Adipocyte (in vitro differentiated cells): ENCODE measurements around the gene PMS1.

Experiments used
- DNase-seq: peaks from one replicate; pipeline ENCODE4 v3.0.0-alpha.2; 2015; ENCODE audit warnings: low read depth
- H3K27me3 ChIP-seq: replicated peaks from 2 replicates; pipeline ENCODE4 v1.7.0; 2013; ENCODE audit warnings: mild to moderate bottlenecking, low read length, moderate library complexity; ENCODE audit not compliant: control insufficient read depth, insufficient read depth
- H3K36me3 ChIP-seq: 2 replicates; pipeline ENCODE4 v1.7.0; 2013; ENCODE audit warnings: low read length, mild to moderate bottlenecking, moderate library complexity; ENCODE audit not compliant: control insufficient read depth, insufficient read depth, severe bottlenecking
- H3K4me1 ChIP-seq: 2 replicates; pipeline ENCODE4 v1.7.0; 2013; ENCODE audit warnings: mild to moderate bottlenecking, low read length, moderate library complexity; ENCODE audit not compliant: control insufficient read depth, insufficient read depth
- H3K4me3 ChIP-seq: 2 replicates; pipeline ENCODE4 v1.7.0; 2013; ENCODE audit warnings: mild to moderate bottlenecking, low read length, moderate library complexity
- H3K9ac ChIP-seq: 2 replicates; pipeline ENCODE4 v1.7.0; 2013; ENCODE audit warnings: mild to moderate bottlenecking, low read length, moderate library complexity
- H3K9me3 ChIP-seq: 2 replicates; pipeline ENCODE4 v1.7.0; 2013; ENCODE audit warnings: mild to moderate bottlenecking, low read length, moderate library complexity; ENCODE audit not compliant: control insufficient read depth

PMS1 gene

DNA sequence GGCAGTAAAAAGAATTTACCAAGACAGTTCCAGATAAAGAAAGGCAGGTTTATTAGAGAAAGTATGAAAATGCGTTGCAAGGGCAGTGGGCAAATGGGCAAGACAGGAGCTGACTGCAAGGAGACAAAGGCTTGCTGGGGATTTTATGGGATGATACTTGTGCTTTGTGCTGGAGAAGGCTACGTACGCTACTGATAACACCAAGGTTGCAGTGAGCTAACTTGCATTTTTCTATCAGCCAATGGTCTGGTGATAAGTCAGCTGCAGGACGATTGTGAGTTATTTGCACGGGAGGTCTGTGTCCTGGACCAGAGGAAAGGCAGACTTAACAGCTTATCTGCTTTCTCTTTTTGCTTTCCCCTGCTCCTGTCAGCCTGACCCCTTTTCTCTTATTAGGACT is 116.5 kb downstream of the PMS1 start:
- Histone ChIP-seq H3K27me3 (no peaks in the 10 kb centered on the region), H3K4me1 (no peaks in the 10 kb centered on the region), H3K9ac (no peak overlapping the region), H3K36me3 (no peaks in the 10 kb centered on the region), H3K9me3 (no peaks in the 10 kb centered on the region), H3K4me3 (no peak overlapping the region)
- DNase-seq: no peak

DNA sequence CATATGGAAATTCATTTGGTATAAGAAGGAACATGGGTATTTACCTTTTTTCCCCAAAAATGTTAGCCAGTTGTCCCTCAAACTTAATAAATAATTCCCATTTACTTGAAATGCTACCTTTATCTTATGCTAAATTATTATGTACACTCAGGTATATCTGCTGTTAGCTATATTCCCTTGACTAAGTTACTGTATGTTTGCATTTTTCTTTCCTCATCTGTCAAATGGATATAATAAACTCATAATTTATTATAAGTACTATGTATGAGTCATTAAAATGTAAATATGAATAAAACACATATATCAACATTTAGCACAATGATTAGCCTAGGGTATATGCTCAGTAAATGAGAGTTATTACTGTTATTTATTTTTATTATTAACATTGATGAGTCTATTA is 117.4 kb downstream of the PMS1 start:
- Histone ChIP-seq H3K4me3 (no peak overlapping the region), H3K36me3 (no peaks in the 10 kb centered on the region)
- no peak for DNase-seq

DNA sequence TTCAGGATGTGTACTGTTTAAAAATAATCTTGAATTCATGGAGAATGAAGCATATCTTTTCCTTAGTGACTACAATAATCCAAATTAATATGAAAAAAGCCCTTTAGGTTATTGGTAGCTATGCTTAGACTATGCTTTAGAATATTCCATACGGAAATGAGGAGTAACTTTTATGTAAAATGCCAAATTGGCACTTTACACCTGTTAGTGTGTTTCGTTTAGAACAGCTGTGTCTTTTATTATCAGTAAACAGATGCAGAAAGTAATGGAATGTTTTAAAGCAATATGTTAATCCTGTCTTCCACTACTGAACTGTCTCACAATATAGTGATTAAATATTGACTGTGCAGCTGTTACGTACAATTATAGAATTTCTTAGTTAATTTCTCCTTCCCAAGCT is 129.6 kb downstream of the PMS1 start:
- H3K9me3 ChIP-seq: peaks cover 5% of the 10 kb centered on the region
- no peak for DNase-seq
- no peaks in the 10 kb centered on the region for H3K4me1 ChIP-seq

More for the DNA sequence above, 117.4 kb downstream of the PMS1 start:
- Histone ChIP-seq H3K27me3 (no peaks in the 10 kb centered on the region), H3K9ac (no peak overlapping the region), H3K4me1 (no peaks in the 10 kb centered on the region), H3K9me3 (no peaks in the 10 kb centered on the region)

DNA sequence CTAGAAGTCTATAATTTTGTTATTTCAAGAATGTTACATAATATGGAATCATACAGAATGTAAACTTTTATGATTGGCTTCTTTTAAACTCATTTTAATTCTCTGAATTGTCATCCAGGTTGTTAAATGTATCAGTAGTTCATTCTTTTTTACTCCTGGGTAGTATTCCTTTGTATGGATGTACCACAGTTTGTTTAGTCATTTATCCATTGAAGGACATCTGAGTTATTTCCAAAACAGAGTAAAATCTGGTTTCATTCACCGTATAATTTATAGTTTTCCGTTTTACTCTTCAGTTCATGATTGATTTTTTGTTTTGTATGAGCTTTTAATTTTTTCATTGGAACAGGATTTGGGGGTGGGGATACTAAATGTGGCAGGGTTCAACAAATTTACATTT is 132.4 kb downstream of the PMS1 start:
- DNase-seq: no peak
- Histone ChIP-seq H3K36me3 (no peaks in the 10 kb centered on the region), H3K4me3 (no peak overlapping the region), H3K9ac (no peak overlapping the region), H3K27me3 (no peaks in the 10 kb centered on the region), H3K4me1 (no peaks in the 10 kb centered on the region), H3K9me3 (peaks cover 5% of the 10 kb centered on the region)

More for the DNA sequence above, 129.6 kb downstream of the PMS1 start:
- Histone ChIP-seq H3K36me3 (no peaks in the 10 kb centered on the region), H3K4me3 (no peak overlapping the region), H3K27me3 (no peaks in the 10 kb centered on the region), H3K9ac (no peak overlapping the region)
